Esophagus squamous epithelium (tissue), 4 donors: ENCODE results near the gene ITGB5.

Experiments used
- POLR2A ChIP-seq, 4 donors: fragments of 450-650 bp; IDR thresholded peaks; one replicate each; pipeline ENCODE4 v1.6.1; 2017; ENCODE audit warnings: antibody characterized with exemption in 4 of 4, mild to moderate bottlenecking in 4 of 4, moderate library complexity in 3 of 4
- TF ChIP-seq, protein P1 (sequence below), 6 experiments: fragments of 450-650 bp in 4 of 6; fragments of 200-600 bp in 2 of 6; sonication (generic) in 2 of 6; IDR thresholded peaks; one replicate each; pipeline ENCODE4 v1.5.1; 2016 to 2019; ENCODE audit warnings: antibody characterized with exemption in 6 of 6, mild to moderate bottlenecking in 4 of 6, moderate library complexity in 4 of 6

DNA sequence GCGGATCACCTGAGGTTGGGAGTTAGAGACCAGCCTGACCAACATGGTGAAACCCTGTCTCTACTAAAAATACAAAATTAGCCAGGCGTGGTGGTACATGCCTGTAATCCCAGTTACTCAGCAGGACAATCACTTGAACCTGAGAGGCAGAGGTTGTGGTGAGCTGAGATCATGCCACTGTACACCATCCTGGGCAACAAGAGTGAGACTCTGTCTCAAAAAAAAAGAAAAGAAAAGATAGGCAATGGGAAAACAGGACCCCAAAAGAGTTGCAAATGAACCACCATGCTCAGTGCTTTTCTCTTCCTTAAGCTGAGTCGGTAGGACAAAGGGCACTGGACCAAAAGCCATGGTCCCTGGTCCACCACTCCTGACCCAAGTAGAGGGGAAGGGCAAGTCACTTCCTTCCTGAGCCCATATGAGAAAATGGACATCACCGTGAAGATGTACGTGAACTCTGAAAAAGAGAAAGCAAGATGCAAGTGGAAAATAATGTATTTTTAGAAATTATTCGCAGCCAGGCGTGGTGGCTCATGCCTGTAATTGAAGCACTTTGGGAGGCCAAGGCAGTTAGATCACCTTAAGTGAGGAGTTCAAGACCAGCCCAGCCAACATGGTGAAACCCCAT is 2.6 kb downstream of the ITGB5 start:
- TF ChIP-seq POLR2A (IDR thresholded peaks at IDR 0.05): no peak
- TF ChIP-seq, protein P1, sequence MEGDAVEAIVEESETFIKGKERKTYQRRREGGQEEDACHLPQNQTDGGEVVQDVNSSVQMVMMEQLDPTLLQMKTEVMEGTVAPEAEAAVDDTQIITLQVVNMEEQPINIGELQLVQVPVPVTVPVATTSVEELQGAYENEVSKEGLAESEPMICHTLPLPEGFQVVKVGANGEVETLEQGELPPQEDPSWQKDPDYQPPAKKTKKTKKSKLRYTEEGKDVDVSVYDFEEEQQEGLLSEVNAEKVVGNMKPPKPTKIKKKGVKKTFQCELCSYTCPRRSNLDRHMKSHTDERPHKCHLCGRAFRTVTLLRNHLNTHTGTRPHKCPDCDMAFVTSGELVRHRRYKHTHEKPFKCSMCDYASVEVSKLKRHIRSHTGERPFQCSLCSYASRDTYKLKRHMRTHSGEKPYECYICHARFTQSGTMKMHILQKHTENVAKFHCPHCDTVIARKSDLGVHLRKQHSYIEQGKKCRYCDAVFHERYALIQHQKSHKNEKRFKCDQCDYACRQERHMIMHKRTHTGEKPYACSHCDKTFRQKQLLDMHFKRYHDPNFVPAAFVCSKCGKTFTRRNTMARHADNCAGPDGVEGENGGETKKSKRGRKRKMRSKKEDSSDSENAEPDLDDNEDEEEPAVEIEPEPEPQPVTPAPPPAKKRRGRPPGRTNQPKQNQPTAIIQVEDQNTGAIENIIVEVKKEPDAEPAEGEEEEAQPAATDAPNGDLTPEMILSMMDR (IDR thresholded peaks at IDR 0.05): no peak
